ENCODE measurements around the gene MTCL1.

Gene MTCL1

GRCh38 chr18:8856212-8856611 lies 150.9 kb downstream of the MTCL1 start:
- peaks cover 16% of the 10 kb centered on the region for H3K4me1 ChIP-seq (ENCODE audit: insufficient read depth, poor library complexity, severe bottlenecking)
- no peaks in the 10 kb centered on the region for H3K36me3 ChIP-seq (ENCODE audit: low read depth)
- ATAC-seq (ENCODE audit: low read depth) (no peak), DNase-seq (ENCODE audit: low spot score) (no peak)
- no peak for TF ChIP-seq CTCF (IDR thresholded peaks at IDR 0.05; ENCODE audit: poor library complexity, severe bottlenecking)
- H3K9me3 ChIP-seq (ENCODE audit: severe bottlenecking), result no peaks in the 10 kb centered on the region
- no peak overlapping the region for H3K27ac ChIP-seq (ENCODE audit: poor library complexity, severe bottlenecking)
- H3K4me3 ChIP-seq (ENCODE audit: severe bottlenecking), result no peak overlapping the region
- no peaks in the 10 kb centered on the region for H3K27me3 ChIP-seq (ENCODE audit: insufficient read depth, poor library complexity, severe bottlenecking)

GRCh38 chr18:8856769-8857393 lies 151.5 kb downstream of the MTCL1 start:
- ATAC-seq (ENCODE audit: low read depth), result no peak
- Histone ChIP-seq H3K27ac (ENCODE audit: poor library complexity, severe bottlenecking) (no peak overlapping the region), H3K4me3 (ENCODE audit: severe bottlenecking) (no peak overlapping the region)

GRCh38 chr18:8857806-8858205 lies 152.4 kb downstream of the MTCL1 start:
- DNase-seq (ENCODE audit: low spot score), result no peak
- H3K36me3 ChIP-seq (ENCODE audit: low read depth), result no peaks in the 10 kb centered on the region
- no peaks in the 10 kb centered on the region for H3K9me3 ChIP-seq (ENCODE audit: severe bottlenecking)
- TF ChIP-seq CTCF (IDR thresholded peaks at IDR 0.05; ENCODE audit: poor library complexity, severe bottlenecking), result no peak
- H3K27ac ChIP-seq (ENCODE audit: poor library complexity, severe bottlenecking), result no peak overlapping the region
- H3K4me1 ChIP-seq (ENCODE audit: insufficient read depth, poor library complexity, severe bottlenecking), result peaks cover 16% of the 10 kb centered on the region
- H3K27me3 ChIP-seq (ENCODE audit: insufficient read depth, poor library complexity, severe bottlenecking), result no peaks in the 10 kb centered on the region
- no peak for ATAC-seq (ENCODE audit: low read depth)
- no peak overlapping the region for H3K4me3 ChIP-seq (ENCODE audit: severe bottlenecking)

More at GRCh38 chr18:8856769-8857393, 151.5 kb downstream of the MTCL1 start:
- H3K27me3 ChIP-seq (ENCODE audit: insufficient read depth, poor library complexity, severe bottlenecking), result no peaks in the 10 kb centered on the region
- H3K9me3 ChIP-seq (ENCODE audit: severe bottlenecking), result no peaks in the 10 kb centered on the region
- peaks cover 16% of the 10 kb centered on the region for H3K4me1 ChIP-seq (ENCODE audit: insufficient read depth, poor library complexity, severe bottlenecking)
- H3K36me3 ChIP-seq (ENCODE audit: low read depth), result no peaks in the 10 kb centered on the region
- DNase-seq (ENCODE audit: low spot score), result no peak
- no peak for TF ChIP-seq CTCF (IDR thresholded peaks at IDR 0.05; ENCODE audit: poor library complexity, severe bottlenecking)

- TF ChIP-seq CTCF (IDR thresholded peaks at IDR 0.05; ENCODE audit: poor library complexity, severe bottlenecking), result no peak
- Histone ChIP-seq H3K27me3 (ENCODE audit: insufficient read depth, poor library complexity, severe bottlenecking) (no peaks in the 10 kb centered on the region), H3K36me3 (ENCODE audit: low read depth) (no peaks in the 10 kb centered on the region), H3K4me1 (ENCODE audit: insufficient read depth, poor library complexity, severe bottlenecking) (peaks cover 16% of the 10 kb centered on the region), H3K27ac (ENCODE audit: poor library complexity, severe bottlenecking) (no peak overlapping the region), H3K9me3 (ENCODE audit: severe bottlenecking) (no peaks in the 10 kb centered on the region), H3K4me3 (ENCODE audit: severe bottlenecking) (no peak overlapping the region)
- DNase-seq (ENCODE audit: low spot score) (no peak), ATAC-seq (ENCODE audit: low read depth) (peak; percentile 96)
These were observed 153.6 kb downstream of the MTCL1 start for GRCh38 chr18:8858888-8859511.
